Measurements from ENCODE around the gene PLEKHG4.

The PLEKHG4 gene, protein sequence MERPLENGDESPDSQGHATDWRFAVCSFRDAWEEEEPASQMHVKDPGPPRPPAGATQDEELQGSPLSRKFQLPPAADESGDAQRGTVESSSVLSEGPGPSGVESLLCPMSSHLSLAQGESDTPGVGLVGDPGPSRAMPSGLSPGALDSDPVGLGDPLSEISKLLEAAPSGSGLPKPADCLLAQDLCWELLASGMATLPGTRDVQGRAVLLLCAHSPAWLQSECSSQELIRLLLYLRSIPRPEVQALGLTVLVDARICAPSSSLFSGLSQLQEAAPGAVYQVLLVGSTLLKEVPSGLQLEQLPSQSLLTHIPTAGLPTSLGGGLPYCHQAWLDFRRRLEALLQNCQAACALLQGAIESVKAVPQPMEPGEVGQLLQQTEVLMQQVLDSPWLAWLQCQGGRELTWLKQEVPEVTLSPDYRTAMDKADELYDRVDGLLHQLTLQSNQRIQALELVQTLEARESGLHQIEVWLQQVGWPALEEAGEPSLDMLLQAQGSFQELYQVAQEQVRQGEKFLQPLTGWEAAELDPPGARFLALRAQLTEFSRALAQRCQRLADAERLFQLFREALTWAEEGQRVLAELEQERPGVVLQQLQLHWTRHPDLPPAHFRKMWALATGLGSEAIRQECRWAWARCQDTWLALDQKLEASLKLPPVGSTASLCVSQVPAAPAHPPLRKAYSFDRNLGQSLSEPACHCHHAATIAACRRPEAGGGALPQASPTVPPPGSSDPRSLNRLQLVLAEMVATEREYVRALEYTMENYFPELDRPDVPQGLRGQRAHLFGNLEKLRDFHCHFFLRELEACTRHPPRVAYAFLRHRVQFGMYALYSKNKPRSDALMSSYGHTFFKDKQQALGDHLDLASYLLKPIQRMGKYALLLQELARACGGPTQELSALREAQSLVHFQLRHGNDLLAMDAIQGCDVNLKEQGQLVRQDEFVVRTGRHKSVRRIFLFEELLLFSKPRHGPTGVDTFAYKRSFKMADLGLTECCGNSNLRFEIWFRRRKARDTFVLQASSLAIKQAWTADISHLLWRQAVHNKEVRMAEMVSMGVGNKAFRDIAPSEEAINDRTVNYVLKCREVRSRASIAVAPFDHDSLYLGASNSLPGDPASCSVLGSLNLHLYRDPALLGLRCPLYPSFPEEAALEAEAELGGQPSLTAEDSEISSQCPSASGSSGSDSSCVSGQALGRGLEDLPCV

DNA sequence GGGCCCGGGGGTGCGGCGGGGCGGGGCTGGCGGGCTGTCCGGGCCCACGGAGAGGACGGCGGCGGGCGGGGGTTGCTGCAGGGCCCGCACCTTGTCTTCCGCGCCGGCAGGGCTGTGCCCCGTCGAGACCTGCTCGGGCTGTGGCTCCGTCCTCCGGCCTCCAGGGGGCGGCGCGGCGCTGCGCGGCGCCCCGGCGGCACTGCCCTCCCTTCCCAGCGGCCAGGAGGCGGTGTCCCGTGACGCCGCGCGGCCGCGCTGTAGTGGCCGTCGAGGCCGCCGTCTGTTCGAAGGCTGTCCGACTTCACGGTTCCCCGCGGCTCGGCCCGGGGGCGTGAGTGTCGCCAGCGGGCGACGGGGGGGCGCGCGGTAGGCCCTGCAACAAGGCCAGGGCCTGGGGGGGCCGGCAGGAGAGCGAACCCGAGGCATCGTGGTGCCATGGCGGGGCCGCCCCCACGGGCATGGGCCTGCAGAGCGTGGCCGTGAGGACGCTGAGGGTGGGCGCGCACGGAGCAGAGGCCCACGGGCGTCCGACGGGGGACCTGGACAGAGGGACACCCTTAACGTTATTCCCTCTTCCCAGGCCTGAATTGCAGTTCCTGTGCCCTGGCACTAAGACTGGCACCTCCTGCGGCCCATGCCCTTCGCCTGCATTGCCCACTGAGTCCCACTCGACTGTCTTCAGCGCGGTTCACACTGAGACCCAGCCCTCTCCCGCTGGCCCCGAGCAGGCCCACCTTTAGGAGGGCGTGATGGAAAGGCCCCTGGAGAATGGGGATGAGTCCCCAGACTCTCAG lies at the start of gene PLEKHG4:
Gene PLEKHG4, plus strand, starts transcription at position 237 of the 794 bp plus-strand sequence. Its CDS starts 513 bp downstream, at position 750.
- DNase-seq = peak; percentile 59 to 76 (median 70)

DNA sequence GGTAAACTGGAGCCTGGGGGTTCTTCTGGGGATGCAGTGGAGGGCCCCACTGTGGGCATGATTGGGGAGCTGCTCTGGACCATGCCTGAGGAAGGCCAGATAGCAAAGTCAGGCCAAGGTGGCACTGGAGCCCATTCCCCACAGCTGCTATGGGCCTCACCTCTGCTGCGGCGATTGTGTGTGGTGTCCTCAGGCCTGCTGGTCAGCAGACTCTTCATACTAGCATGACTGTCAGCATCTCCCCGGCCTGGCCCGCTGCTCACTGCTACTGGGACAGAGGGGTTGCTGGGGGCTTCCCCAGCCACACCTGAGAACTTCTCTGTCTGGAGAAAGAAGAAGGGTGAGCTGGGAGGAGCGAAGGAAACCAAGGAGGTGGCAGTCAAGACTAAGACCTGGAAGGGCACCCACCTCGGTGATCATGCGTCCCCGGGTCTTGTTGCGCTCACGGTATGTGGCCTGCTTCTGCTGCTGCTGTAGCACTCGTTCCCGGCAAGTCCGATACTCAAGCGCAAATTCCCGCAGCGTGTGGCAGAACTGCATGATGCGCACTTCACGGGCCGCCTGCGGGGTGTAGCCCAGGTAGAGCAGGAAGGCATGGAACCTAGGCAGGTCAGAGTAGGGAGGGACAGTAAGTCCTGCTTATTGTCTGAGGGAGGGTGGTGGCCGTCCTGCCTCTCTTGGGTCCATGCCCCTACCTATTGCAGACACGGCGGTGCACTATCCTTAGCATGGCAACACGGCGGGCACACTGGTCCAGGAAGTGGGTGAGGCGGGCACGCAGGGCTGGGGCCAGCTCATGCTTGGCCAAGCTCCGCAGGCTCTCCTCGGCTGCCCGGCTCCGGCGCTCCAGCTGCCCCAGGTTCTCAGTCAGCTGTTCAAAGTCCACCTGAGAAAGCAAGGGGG lies 49.2 kb upstream of the PLEKHG4 start:
- DNase-seq = no peak

DNA sequence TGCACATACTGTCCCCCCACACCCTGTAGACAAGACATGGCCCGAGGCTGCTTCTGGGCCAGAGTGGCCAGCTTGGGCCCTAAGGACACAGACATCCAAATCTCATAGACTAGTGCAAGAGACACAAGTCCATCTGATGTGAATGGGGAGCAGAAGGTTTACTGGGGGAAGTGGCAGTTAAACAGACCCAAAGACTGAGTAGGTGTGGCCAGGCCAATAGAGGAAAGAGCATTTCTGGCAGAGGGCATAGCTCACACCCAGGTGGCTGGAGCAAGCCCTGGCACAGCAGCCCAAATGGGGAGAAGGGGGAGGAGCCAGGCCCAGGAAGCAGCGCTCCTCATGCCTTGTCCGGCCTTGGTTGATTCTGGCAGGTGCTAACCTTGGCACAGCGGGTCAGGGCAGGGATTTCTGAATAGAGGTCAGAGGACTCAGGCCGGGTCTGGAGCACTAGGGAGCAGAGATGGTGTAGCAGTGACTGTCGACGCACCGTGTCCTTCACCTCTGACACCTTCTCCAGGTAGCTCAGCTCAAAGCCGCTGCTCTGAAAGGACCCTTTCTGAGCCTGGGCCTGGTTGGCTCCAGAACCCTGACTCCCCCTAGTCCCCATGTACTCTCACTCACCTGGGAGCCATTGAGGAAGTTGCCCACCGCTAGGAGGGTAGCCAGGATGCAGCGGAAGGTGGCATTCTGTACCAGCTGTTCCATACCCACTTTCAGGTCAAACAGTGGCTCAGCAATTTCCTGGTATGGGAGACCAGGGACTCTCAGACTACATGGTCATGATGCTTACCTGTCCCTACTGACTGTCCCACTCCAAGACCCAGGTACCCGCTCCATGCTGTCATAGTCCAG lies 48.3 kb upstream of the PLEKHG4 start:
- DNase-seq = no peak

DNA sequence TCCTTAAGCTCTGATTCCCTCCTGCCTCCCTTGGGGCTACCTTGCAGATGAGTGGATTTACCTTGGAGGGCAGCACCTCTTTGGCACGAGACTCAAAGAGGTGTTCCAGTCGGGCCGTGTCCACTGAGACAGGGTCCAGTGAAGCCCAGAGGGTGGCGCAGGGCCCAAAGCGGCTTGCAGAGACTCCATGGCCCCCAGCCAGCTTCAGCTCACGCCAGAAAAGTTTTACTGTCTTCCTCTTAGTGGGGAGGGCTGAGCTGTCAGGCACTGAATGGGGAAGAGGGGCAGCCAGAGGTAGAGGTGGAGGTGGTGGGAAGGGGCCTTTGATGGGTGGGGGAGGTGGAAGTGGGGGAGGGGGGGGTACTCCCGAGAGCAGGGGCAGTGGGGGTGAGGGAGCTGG lies 45.7 kb upstream of the PLEKHG4 start:
- no peak for DNase-seq

DNA sequence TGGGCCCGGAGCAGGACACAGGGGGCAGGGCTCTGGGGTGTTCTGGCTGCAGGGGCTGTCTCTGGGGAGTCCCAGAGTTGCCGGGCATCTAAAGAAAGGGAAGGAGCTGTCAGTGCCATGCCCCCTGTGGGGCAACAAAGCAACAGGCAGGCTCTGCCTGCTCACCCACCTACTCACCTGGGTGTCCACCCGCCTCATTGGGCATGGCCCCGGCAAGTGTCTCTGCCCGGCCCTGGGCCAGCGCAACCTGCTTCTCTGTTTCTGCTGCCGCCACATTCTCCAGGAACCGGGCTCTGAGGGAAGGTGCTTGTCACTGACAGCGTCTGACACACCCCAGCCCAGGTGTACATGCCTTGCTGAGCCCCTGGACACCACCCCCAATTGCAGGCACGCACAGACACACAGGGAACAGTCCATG lies 45.1 kb upstream of the PLEKHG4 start:
- no peak for DNase-seq

DNA sequence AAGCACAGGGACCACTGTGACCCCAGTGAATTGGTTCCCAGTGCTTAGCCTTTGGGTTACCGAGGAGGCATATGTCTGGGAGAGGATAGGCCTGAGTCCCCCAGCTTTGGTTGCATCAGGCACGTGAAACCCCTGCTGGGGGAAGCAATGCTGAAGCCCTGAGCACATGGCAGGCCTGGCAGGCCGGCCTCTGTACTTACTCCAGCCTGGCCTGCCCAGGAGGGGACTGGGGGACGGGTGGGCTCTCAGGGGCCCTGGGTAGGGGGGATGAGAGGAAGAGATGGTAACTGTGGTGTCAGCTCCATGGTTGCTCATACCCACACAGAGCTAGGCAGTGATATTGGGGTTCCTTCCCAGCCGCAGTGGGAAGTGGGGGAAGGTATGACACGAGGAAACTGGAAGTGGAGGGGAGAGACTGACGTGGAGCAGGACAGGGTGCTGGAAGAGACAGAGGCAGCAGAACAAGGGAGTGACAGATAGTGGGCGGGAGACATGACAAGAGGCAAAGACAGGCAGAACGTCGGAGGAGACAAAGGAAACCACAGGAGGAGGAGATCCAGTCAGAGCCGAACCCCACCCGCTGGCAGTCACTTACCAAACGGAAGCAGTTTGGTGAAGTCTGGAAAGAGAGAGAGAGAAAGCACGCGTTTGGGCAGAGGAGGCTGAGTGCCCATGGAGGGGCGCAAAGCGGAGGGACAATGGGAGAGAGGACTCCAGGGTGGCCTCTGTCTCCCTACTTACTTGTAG lies 43.3 kb upstream of the PLEKHG4 start:
- DNase-seq = peak in 4 of 6 experiments; percentile 7 to 62 (median 34)

DNA sequence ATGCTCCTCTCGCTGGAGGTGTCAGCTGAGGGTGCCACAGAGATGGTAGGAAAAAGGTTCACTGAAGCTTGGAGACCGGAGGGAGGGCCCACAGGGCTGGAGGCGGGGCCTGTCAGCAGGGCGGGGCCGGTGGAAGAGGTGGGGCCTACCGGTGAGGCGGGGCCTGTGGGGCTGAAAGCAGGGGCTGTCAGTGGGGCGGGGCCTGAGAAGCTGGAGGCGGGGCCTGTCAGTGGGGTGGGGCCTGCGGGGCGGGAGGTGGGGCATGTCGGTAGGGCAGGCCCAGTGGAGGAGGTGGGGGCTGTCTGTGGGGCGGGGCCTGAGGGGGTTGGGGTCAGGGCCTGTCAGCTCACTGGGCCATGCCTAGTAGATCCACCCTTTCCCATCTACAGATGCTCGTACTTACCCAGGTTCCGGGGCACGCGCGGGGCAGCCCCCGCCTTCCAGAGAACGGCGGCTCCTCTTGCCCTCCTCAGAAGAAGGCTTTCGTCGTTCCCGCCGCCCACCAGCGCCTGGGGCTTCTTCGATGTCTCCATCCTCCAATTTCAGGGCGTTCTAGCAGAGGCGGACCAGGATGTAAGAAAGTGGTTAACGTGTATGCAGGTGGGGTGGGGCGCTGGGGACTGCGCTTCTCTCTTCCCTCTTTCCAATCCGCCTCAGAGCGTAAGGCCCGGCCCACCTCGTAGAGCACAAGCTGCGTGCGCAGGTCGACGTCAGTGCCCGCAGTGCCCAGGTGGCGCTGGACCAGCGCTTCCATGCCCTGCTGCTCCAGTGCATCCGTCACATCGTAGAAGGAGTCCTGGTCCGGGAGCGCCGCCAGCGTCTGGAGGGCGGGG lies 42.6 kb upstream of the PLEKHG4 start:
- DNase-seq = peak; percentile 26 to 75 (median 57)

DNA sequence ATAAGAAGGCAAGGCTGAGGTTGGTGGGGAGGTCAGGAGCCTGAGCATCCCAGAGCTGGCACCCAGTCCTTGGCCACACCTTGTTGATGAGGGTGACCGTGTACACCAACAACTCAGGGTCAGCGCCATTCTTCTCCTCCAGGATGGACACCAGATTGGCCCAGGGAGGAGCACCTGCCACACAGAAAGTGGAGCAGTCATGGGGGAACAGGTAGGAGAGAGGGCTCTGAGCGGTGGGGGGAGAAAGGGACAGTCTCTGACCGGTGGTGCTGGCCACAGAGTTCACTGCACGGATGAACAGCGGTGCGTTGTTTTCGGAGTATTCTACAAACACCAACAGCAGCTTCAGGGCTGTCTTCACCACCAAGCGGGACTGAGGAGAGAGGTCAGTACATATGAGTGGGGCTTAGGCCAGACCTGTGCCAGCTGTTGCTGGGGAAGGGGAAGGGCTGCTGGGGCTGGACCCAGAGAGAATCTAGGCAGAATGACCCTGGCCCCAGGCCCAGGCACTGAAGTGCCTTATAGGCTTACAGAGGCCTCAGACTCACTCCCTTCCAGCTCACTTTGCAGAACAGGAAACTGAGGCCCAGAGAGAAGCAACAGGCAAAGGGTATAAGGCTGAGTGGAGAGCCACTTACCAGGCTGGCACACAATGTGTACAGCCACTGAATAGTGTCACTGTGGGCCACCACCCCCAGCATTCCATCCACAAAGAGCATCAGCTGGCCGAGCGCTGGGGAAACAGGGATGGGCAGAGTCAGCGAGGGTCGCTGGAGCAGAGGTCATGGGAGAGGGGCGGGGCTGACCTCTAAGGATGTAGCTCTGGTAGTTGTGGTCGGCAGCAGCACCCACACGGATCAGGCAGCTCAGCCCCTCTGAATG lies 41.7 kb upstream of the PLEKHG4 start:
- DNase-seq = no peak

DNA sequence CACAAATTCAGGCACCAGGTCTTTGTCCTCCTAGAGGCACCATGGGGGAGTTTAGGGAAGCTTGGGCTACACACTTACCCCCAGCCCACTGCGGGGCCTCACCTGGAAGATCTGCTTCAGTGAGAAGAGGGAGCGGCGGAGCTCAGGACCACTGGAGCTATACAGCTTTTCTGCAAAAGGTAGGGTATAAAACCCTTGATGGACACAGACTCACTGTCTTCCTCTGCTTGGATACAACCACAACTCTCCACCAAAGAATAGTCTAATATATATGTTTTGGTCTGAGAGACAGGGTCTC lies 41.1 kb upstream of the PLEKHG4 start:
- no peak for DNase-seq

DNA sequence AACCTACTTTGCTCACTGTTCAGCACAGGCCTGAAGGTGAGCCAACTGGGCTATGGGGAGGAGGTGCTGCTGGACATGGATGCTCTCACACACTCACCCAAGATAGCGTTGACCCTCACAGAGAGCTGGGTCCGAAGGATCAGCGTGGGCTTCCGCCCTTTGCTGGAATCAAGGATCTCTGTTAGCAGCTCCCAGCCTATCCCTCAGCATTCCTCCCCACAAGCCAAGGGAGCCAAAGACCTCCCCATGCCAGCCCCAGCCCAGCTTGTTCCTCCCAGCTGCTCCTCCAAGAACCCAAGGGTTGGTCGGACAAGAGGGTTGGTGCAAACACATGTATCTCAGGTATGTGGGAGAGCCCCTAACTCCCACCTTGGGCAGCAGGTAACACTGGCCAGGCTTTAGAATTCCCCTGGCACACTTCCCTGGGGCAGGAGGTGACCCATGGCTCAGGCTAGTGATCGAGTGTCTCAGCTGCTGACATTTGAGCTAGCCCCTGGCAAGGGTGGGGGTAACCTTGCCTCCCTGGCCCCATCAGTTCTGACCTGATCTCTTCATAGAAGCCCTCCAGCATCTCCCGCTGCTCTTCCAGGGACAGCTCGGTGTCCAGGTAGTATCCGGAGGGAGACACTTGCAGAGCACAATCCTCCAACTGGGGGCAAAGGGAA lies 40.4 kb upstream of the PLEKHG4 start:
- no peak for DNase-seq

DNA sequence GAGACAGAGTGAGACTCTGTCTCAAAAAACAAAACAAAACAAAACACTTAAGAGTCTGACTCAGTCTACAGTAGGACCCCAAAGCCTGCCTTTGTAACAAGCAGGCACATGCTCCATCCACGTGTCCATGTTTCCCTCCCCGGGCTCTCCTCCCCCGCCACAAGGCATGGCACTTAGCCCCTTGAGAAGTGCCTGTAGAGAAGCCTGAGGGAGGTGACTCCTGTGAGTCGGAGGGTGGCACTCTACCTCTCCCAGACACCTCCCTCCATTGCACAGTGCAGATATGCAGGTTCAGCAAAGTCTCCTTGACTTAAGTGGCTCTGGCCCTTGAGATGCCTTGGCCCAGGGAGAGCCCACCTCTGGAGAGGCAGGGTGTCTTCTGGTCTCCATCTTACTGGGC lies 38.8 kb upstream of the PLEKHG4 start:
- no peak for DNase-seq

DNA sequence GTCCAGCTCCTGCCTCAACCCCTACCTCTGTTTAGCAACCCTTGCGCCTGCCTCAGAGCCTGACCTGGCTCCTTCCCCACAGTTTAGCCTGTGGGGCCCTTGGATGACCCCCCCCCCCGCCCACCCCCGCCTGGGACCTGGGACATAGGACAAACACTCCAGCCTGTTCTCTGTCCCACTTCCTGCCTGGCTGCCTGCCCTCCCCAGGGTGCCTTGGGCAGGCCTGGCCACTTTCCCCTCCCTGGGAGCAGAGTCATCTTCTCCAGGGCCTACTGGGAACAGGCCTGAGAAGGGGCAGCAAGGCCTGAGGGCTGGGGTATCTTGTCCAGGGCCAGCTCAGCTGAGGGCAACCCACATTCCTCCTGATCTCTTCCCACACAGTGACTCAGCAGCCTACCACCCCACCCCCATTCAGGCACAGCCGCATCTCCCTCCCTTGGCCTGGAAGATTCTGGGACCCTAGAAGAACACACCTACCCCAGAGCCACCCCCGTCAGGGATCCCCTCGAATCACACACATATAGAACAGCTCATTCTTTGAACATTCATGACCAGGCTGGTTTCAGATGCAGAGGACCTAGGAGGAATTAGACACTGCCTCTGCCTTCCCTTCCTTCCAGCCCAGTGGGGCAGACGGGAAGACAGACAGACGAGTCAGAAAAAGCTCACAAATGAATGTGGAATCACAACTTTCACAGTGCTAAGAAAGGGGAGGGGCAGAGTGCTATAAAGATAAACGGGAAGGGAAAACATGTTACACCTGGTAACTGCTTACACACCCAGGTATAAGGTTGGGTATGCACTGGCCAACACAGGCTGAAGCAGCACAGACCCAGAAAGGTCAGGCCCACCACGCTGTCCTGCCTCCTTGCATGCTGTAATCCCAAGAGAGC lies 38.1 kb upstream of the PLEKHG4 start:
- no peak for DNase-seq

DNA sequence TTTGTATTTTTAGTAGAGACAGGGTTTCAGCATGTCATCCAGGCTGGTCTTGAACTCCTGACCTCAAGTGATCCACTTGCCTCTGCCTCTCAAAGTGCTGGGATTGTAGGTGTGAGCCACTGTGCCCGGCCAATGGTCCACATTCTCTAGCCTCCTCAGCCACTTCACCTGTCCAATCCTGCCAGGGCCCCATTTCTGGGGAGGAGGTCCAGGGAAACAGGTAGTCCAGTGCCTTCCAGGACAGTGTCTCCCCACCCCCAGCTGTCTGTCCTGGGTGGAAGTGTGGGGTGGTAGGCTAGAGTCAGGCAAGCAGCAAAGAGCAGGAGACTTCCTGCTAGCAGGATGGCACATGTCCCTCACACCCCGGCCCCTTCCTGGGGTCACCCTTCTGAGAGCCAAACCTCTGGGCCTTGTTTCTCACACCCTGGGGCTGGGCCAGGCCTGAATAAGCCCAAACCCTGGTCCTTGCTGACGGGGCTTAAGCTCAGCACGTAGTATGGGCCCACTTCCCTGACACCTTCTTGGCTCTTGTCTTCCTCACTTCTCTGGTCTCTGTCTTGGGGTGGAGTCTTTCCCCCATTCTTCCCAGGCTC lies 37.1 kb upstream of the PLEKHG4 start:
- no peak for DNase-seq

DNA sequence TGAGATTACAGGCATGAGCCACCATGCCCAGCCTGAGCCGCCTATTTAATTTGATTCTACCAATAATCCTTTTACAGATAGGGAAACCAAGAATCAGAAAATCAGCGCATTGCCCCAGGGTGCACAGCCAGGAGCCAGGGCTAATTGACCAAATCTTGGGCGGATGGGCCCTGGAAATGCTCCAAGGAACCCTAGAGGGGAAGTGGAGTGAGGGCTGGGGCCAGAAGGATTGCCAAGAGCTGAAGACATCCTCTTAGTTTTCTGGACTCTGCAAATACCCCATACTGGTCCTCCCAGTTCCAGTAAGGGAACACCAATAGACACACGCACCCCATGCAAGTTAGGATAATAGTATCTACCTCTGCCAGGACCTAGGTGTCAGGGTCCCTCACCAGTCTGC lies 35.9 kb upstream of the PLEKHG4 start:
- no peak for DNase-seq

DNA sequence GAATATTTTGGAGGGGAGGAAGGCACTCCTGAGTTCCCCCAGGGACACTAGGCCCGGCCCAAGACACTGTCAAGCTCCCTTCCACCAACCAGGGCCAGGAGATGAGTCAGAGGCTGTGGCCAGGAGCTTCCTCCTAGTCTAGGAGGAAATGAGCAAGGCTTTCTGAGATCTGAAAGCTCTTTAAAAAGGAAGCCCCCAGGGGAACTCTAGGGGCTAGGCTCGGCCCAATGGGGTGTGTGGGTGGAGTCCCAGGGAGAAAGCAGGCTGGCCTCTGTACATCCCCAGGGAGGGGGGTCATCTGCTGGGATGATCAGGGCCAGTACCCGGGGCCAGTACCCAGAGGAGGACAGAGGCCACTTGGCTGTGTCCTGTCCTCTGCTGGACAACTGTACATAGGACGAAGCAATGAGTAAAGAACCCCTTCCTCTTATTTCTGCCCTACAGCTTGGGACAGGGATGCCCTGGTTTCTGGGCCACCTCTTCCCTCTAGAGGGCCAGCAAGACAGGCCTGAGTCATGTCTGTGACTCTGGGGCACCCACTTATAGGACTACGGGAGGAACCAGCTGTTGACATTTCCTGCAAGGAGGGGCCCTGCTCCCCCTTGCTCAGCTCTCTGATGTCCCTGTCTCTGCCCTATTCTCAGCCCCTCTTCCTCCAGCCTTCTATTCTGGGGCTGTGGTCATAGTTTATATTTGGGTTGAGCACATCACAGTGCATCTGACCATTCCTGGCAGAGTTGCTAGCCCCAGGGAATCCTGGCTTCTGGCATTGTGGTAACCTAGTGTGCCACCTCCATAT lies 34.7 kb upstream of the PLEKHG4 start:
- peak; percentile 12 to 71 (median 34) for DNase-seq
